ENCODE results near the gene APLN.

The APLN gene

DNA sequence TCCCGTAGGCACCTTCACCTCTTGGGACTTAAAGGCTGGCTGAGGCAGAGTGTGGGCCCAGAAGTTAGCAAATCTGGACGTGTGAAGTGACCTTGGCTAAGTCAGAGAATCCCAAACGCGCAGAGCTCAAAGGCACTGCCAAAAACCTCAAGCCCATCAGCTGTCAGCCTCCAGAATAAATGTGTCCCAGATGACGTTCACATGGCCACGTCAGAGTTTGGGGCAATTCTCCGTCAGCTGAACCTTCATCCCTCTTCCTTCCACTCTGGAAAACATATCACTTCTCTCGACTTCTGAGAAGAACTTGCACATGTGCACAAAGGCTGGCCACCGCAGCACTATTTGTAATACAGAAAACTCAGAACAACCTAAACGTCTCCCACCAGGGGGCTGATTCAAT is 35.7 kb upstream of the APLN start:
- Histone ChIP-seq H2BK5ac (ENCODE audit: low read length) (no peak overlapping the region), H2BK120ac (ENCODE audit: low read depth, low read length) (no peak overlapping the region), H3K4ac (ENCODE audit: low read depth, low read length) (no peak overlapping the region), H2BK15ac (replicated peaks; ENCODE audit: low read depth) (no peak overlapping the region), H4K8ac (ENCODE audit: low read depth, low read length) (no peak overlapping the region), H3K27me3 (ENCODE audit: insufficient read depth, low read length, poor library complexity) (no peaks in the 10 kb centered on the region), H3K27ac (ENCODE audit: low read depth, low read length) (no peak overlapping the region), H3K4me1 (ENCODE audit: control insufficient read depth, low read depth, low read length) (no peaks in the 10 kb centered on the region), H3K18ac (ENCODE audit: low read length) (no peak overlapping the region), H2AK5ac (ENCODE audit: low read length) (no peak overlapping the region), H3K79me1 (ENCODE audit: low read length) (no peaks in the 10 kb centered on the region), H3K4me2 (ENCODE audit: low read length) (no peak overlapping the region), H3K9ac (ENCODE audit: low read length) (no peak overlapping the region), H3K4me3 (ENCODE audit: low read length) (no peak overlapping the region), H3K23ac (ENCODE audit: low read length) (no peak overlapping the region), H3K79me2 (ENCODE audit: control insufficient read depth, insufficient read depth, low read length) (no peaks in the 10 kb centered on the region), H3K36me3 (ENCODE audit: control insufficient read depth, insufficient read depth, low read length) (no peaks in the 10 kb centered on the region), H4K5ac (ENCODE audit: low read length) (no peak overlapping the region), H3K56ac (ENCODE audit: low read length) (no peak overlapping the region)
- no CpG with 5 or more reads among the region's 10 CpGs for WGBS (ENCODE audit: extremely low coverage, insufficient coverage, low lambda C conversion rate)
- no peak for DNase-seq

DNA sequence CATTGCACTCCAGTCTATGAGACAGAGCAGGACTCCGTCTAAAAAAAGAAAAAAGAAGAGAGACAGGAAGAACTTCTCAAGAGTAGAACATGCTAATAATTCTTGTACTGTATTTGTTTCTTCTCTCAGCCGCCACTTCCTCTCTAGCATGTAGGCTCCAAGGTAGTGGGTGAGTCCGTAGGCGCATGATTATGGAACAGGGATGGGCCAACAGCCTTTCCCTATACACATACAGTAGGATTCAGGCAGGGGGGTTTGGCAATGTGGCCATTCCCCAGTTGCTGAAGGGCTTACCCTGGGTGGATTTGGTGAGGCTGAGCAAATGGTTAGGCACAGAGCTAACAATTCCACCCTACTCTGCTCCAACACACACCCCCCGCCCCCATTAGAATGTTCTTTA is 35.0 kb upstream of the APLN start:
- DNase-seq: no peak
- no peak overlapping the region for H2AK5ac ChIP-seq (ENCODE audit: low read length)
- no CpG with 5 or more reads among the region's 5 CpGs for WGBS (ENCODE audit: extremely low coverage, insufficient coverage, low lambda C conversion rate)

DNA sequence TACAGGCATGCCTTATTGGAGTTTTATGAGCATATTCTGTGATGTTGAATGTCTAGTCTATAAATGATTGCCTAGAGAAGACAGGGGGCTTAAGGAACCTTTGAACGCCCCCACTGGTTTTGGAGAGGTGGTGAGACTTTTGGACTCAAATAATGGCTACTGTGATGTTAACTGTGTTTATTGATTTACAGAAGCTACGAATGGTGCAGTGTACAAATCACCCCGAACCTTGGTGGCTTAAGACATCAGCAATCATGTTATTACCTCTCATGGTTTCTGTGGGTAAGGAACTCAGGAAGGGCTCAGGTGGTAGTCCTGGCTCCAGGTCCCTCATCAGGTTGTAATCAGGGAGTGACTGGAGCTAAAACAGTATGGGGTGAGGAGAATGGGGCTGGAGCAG is 33.3 kb upstream of the APLN start:
- Histone ChIP-seq H2BK5ac (ENCODE audit: low read length) (no peak overlapping the region), H4K8ac (ENCODE audit: low read depth, low read length) (no peak overlapping the region), H3K79me1 (ENCODE audit: low read length) (no peaks in the 10 kb centered on the region), H3K36me3 (ENCODE audit: control insufficient read depth, insufficient read depth, low read length) (no peaks in the 10 kb centered on the region), H2BK120ac (ENCODE audit: low read depth, low read length) (no peak overlapping the region), H3K9ac (ENCODE audit: low read length) (no peak overlapping the region), H3K27me3 (ENCODE audit: insufficient read depth, low read length, poor library complexity) (no peaks in the 10 kb centered on the region), H3K27ac (ENCODE audit: low read depth, low read length) (no peak overlapping the region), H3K4me1 (ENCODE audit: control insufficient read depth, low read depth, low read length) (no peaks in the 10 kb centered on the region), H4K5ac (ENCODE audit: low read length) (no peak overlapping the region), H3K4me3 (ENCODE audit: low read length) (no peak overlapping the region), H3K4ac (ENCODE audit: low read depth, low read length) (no peak overlapping the region), H3K56ac (ENCODE audit: low read length) (no peak overlapping the region), H3K79me2 (ENCODE audit: control insufficient read depth, insufficient read depth, low read length) (no peaks in the 10 kb centered on the region), H3K18ac (ENCODE audit: low read length) (no peak overlapping the region), H3K23ac (ENCODE audit: low read length) (no peak overlapping the region), H3K4me2 (ENCODE audit: low read length) (no peak overlapping the region), H2BK15ac (replicated peaks; ENCODE audit: low read depth) (no peak overlapping the region), H2AK5ac (ENCODE audit: low read length) (no peak overlapping the region)
- WGBS (ENCODE audit: extremely low coverage, insufficient coverage, low lambda C conversion rate): no CpG with 5 or more reads among the region's 3 CpGs
- DNase-seq: no peak

More for the DNA sequence above, 35.0 kb upstream of the APLN start:
- Histone ChIP-seq H3K79me1 (ENCODE audit: low read length) (no peaks in the 10 kb centered on the region), H2BK15ac (replicated peaks; ENCODE audit: low read depth) (no peak overlapping the region), H4K5ac (ENCODE audit: low read length) (no peak overlapping the region), H2BK120ac (ENCODE audit: low read depth, low read length) (no peak overlapping the region), H3K4ac (ENCODE audit: low read depth, low read length) (no peak overlapping the region), H4K8ac (ENCODE audit: low read depth, low read length) (no peak overlapping the region), H3K4me1 (ENCODE audit: control insufficient read depth, low read depth, low read length) (no peaks in the 10 kb centered on the region), H3K4me3 (ENCODE audit: low read length) (no peak overlapping the region), H3K56ac (ENCODE audit: low read length) (no peak overlapping the region), H3K36me3 (ENCODE audit: control insufficient read depth, insufficient read depth, low read length) (no peaks in the 10 kb centered on the region), H3K23ac (ENCODE audit: low read length) (no peak overlapping the region), H3K18ac (ENCODE audit: low read length) (no peak overlapping the region), H3K79me2 (ENCODE audit: control insufficient read depth, insufficient read depth, low read length) (no peaks in the 10 kb centered on the region), H2BK5ac (ENCODE audit: low read length) (no peak overlapping the region), H3K27me3 (ENCODE audit: insufficient read depth, low read length, poor library complexity) (no peaks in the 10 kb centered on the region), H3K9ac (ENCODE audit: low read length) (no peak overlapping the region), H3K27ac (ENCODE audit: low read depth, low read length) (no peak overlapping the region), H3K4me2 (ENCODE audit: low read length) (no peak overlapping the region)

DNA sequence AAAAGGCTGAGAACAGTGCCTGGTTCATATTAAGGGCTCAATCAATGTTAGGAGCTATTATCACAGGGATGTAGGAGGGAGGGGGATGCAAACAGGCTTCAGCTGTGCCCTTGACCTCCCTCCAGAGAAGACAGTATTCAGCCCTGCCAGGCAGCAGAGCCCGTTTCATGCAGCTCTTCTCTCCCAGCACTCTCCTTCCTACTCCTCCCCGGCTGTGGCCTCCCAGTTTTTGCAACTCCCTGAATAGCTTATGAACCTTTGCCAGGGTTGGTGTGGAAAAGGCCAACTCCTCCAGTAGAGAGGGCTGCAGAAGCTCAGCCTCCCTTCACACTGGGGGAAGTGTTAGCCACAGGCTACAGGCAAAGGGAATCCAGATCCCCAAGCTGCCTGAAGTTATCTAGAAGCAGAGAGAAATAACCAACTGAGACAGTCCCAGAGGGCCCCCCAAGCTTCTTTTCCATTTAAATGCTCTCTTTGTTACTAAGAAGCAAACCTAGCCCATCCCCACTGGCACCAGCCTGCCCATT is 31.7 kb upstream of the APLN start:
- no peak overlapping the region for H3K23ac ChIP-seq (ENCODE audit: low read length)
- H3K4me1 ChIP-seq (ENCODE audit: control insufficient read depth, low read depth, low read length): no peaks in the 10 kb centered on the region
- WGBS (ENCODE audit: extremely low coverage, insufficient coverage, low lambda C conversion rate): no CpG with 5 or more reads among the region's 2 CpGs
- no peaks in the 10 kb centered on the region for H3K27me3 ChIP-seq (ENCODE audit: insufficient read depth, low read length, poor library complexity)
- no peaks in the 10 kb centered on the region for H3K79me2 ChIP-seq (ENCODE audit: control insufficient read depth, insufficient read depth, low read length)
- no peaks in the 10 kb centered on the region for H3K79me1 ChIP-seq (ENCODE audit: low read length)
- no peak overlapping the region for H3K4me3 ChIP-seq (ENCODE audit: low read length)
- no peak overlapping the region for H2BK5ac ChIP-seq (ENCODE audit: low read length)
- H4K8ac ChIP-seq (ENCODE audit: low read depth, low read length): no peak overlapping the region
- H3K36me3 ChIP-seq (ENCODE audit: control insufficient read depth, insufficient read depth, low read length): no peaks in the 10 kb centered on the region
- no peak overlapping the region for H3K56ac ChIP-seq (ENCODE audit: low read length)
- H3K9ac ChIP-seq (ENCODE audit: low read length): no peak overlapping the region
- no peak overlapping the region for H3K4ac ChIP-seq (ENCODE audit: low read depth, low read length)
- no peak for DNase-seq
- H3K18ac ChIP-seq (ENCODE audit: low read length): no peak overlapping the region
- H4K5ac ChIP-seq (ENCODE audit: low read length): no peak overlapping the region
- no peak overlapping the region for H3K4me2 ChIP-seq (ENCODE audit: low read length)
- no peak overlapping the region for H2AK5ac ChIP-seq (ENCODE audit: low read length)
- H2BK120ac ChIP-seq (ENCODE audit: low read depth, low read length): no peak overlapping the region
- H3K27ac ChIP-seq (ENCODE audit: low read depth, low read length): no peak overlapping the region
- H2BK15ac ChIP-seq (replicated peaks; ENCODE audit: low read depth): no peak overlapping the region

DNA sequence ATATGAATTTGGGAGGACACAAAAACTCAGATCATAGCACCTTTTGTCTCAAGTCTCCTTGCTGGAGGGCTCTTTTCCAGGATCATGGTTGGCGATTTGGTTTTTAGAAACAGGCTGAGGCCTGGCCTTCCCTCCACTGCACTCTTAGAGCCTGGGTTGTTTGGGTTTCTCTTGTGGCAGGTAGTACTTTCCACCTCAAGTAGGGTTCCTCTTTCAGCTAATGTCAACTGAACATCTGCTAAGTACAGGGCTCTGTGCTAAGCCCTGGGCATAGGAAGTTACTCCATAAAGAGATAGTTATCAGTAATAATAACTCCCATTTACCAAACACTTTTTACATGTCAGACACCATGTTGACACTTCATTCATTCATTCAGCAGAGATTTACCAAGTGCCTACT is 28.2 kb upstream of the APLN start:
- Histone ChIP-seq H3K4me1 (ENCODE audit: control insufficient read depth, low read depth, low read length) (no peaks in the 10 kb centered on the region), H4K5ac (ENCODE audit: low read length) (no peak overlapping the region), H3K79me2 (ENCODE audit: control insufficient read depth, insufficient read depth, low read length) (no peaks in the 10 kb centered on the region), H3K79me1 (ENCODE audit: low read length) (no peaks in the 10 kb centered on the region), H3K23ac (ENCODE audit: low read length) (no peak overlapping the region), H3K4me3 (ENCODE audit: low read length) (no peak overlapping the region), H3K18ac (ENCODE audit: low read length) (no peak overlapping the region), H2AK5ac (ENCODE audit: low read length) (no peak overlapping the region), H2BK5ac (ENCODE audit: low read length) (no peak overlapping the region), H3K4ac (ENCODE audit: low read depth, low read length) (no peak overlapping the region), H3K36me3 (ENCODE audit: control insufficient read depth, insufficient read depth, low read length) (no peaks in the 10 kb centered on the region), H2BK120ac (ENCODE audit: low read depth, low read length) (no peak overlapping the region), H3K9ac (ENCODE audit: low read length) (no peak overlapping the region), H4K8ac (ENCODE audit: low read depth, low read length) (no peak overlapping the region), H3K4me2 (ENCODE audit: low read length) (no peak overlapping the region), H3K56ac (ENCODE audit: low read length) (no peak overlapping the region), H3K27me3 (ENCODE audit: insufficient read depth, low read length, poor library complexity) (no peaks in the 10 kb centered on the region), H2BK15ac (replicated peaks; ENCODE audit: low read depth) (no peak overlapping the region), H3K27ac (ENCODE audit: low read depth, low read length) (no peak overlapping the region)
- no CpG with 5 or more reads among the region's 1 CpG for WGBS (ENCODE audit: extremely low coverage, insufficient coverage, low lambda C conversion rate)
- DNase-seq: no peak

DNA sequence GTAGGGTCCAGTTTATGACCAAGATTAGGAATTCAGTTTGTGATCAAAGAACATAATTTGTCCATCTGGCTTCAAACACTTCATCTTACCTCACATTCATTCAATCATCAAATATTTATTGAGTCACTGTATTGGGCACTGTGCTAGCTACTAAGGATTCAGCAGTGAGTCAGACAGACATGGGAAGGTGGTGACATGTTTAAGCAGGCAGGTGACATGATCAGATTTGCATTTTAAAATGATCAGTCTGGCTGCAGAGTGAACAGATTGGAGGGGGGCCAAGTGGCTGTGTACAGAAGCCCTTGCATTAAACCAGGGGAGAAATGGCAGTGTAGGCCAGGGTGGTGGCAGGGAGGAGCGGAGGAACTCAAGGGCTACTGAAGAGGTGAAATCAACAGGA is 25.1 kb upstream of the APLN start:
- no peak overlapping the region for H3K4me3 ChIP-seq (ENCODE audit: low read length)
- H3K27me3 ChIP-seq (ENCODE audit: insufficient read depth, low read length, poor library complexity): no peaks in the 10 kb centered on the region
- no peak overlapping the region for H3K4ac ChIP-seq (ENCODE audit: low read depth, low read length)
- no peaks in the 10 kb centered on the region for H3K79me2 ChIP-seq (ENCODE audit: control insufficient read depth, insufficient read depth, low read length)
- no peak overlapping the region for H2BK5ac ChIP-seq (ENCODE audit: low read length)
- DNase-seq: no peak
- no CpG with 5 or more reads among the region's 1 CpG for WGBS (ENCODE audit: extremely low coverage, insufficient coverage, low lambda C conversion rate)
- H2AK5ac ChIP-seq (ENCODE audit: low read length): no peak overlapping the region
- no peak overlapping the region for H2BK15ac ChIP-seq (replicated peaks; ENCODE audit: low read depth)
- H3K36me3 ChIP-seq (ENCODE audit: control insufficient read depth, insufficient read depth, low read length): no peaks in the 10 kb centered on the region
- no peak overlapping the region for H3K27ac ChIP-seq (ENCODE audit: low read depth, low read length)
- no peak overlapping the region for H4K5ac ChIP-seq (ENCODE audit: low read length)
- H3K56ac ChIP-seq (ENCODE audit: low read length): no peak overlapping the region
- no peak overlapping the region for H3K9ac ChIP-seq (ENCODE audit: low read length)
- H3K4me1 ChIP-seq (ENCODE audit: control insufficient read depth, low read depth, low read length): no peaks in the 10 kb centered on the region
- H3K79me1 ChIP-seq (ENCODE audit: low read length): no peaks in the 10 kb centered on the region
- no peak overlapping the region for H3K18ac ChIP-seq (ENCODE audit: low read length)
- H2BK120ac ChIP-seq (ENCODE audit: low read depth, low read length): no peak overlapping the region
- no peak overlapping the region for H4K8ac ChIP-seq (ENCODE audit: low read depth, low read length)
- no peak overlapping the region for H3K23ac ChIP-seq (ENCODE audit: low read length)
- H3K4me2 ChIP-seq (ENCODE audit: low read length): no peak overlapping the region

Measured in mesendoderm (in vitro differentiated cells).